Stomach (tissue), 4 donors: Measurements from ENCODE around the gene KPNA3.

Source experiments
- EP300 ChIP-seq: sonication (generic); formaldehyde crosslinking; IDR thresholded peaks from one replicate; pipeline ENCODE4 v1.6.1; 2017; ENCODE audit warnings: antibody characterized with exemption
- POLR2A ChIP-seq, 4 donors: fragments of 450-650 bp; IDR thresholded peaks; one replicate each; pipeline ENCODE4 v1.6.1; 2016; ENCODE audit warnings: antibody characterized with exemption in 4 of 4, control low read depth in 2 of 4, mild to moderate bottlenecking in 1 of 4, moderate library complexity in 1 of 4
- POLR2AphosphoS5 ChIP-seq, 3 donors: sonication (generic); formaldehyde crosslinking; IDR thresholded peaks; one replicate each; pipeline ENCODE4 v1.6.1; 2016; ENCODE audit warnings: antibody characterized with exemption in 3 of 3
- TF ChIP-seq, protein P1 (sequence below), 7 experiments: fragments of 450-650 bp in 4 of 7; fragments of 200-600 bp in 3 of 7; sonication (generic) in 3 of 7; IDR thresholded peaks; one replicate each; pipeline ENCODE4 v1.5.1; 2016 to 2019; ENCODE audit warnings: antibody characterized with exemption in 7 of 7, control low read depth in 2 of 7, mild to moderate bottlenecking in 1 of 7

GRCh38 chr13:49821216-49822009 is 28.9 kb upstream of the KPNA3 start:
- TF ChIP-seq, protein P1, sequence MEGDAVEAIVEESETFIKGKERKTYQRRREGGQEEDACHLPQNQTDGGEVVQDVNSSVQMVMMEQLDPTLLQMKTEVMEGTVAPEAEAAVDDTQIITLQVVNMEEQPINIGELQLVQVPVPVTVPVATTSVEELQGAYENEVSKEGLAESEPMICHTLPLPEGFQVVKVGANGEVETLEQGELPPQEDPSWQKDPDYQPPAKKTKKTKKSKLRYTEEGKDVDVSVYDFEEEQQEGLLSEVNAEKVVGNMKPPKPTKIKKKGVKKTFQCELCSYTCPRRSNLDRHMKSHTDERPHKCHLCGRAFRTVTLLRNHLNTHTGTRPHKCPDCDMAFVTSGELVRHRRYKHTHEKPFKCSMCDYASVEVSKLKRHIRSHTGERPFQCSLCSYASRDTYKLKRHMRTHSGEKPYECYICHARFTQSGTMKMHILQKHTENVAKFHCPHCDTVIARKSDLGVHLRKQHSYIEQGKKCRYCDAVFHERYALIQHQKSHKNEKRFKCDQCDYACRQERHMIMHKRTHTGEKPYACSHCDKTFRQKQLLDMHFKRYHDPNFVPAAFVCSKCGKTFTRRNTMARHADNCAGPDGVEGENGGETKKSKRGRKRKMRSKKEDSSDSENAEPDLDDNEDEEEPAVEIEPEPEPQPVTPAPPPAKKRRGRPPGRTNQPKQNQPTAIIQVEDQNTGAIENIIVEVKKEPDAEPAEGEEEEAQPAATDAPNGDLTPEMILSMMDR (IDR thresholded peaks at IDR 0.05), result no peak
- no peak for TF ChIP-seq POLR2A (IDR thresholded peaks at IDR 0.05)
- TF ChIP-seq EP300, result no peak
- no peak for TF ChIP-seq POLR2AphosphoS5 (IDR thresholded peaks at IDR 0.05)
